HepG2 (cell line): ENCODE results near the gene MTF1. TPM values are rescaled to one million over a fixed set of nuclear protein-coding genes. Genes with fewer than 3 reads are reported as not detected.

Experiments
- AKNA ChIP-seq: sonication (generic); formaldehyde crosslinking; IDR thresholded peaks from 2 replicates; pipeline ENCODE4 v1.4.0; 2020; ENCODE audit warnings: missing genetic modification reagents, borderline replicate concordance
- ATAD3A ChIP-seq: sonication (generic); formaldehyde crosslinking; IDR thresholded peaks from 2 replicates; pipeline ENCODE4 v1.4.0; 2020; ENCODE audit warnings: missing genetic modification reagents
- FUBP1 ChIP-seq: sonication (generic); formaldehyde crosslinking; IDR thresholded peaks from 2 replicates; pipeline ENCODE4 v1.5.1; 2020; ENCODE audit warnings: missing genetic modification reagents, mild to moderate bottlenecking, borderline replicate concordance
- HCFC1 ChIP-seq: fragments of 150-350 bp; IDR thresholded peaks from 2 replicates; pipeline ENCODE4 v1.6.1; 2014; ENCODE audit warnings: low read depth, low read length
- IRF1 ChIP-seq: sonication (generic); formaldehyde crosslinking; IDR thresholded peaks from 2 replicates; pipeline ENCODE4 v1.4.0; 2020; ENCODE audit warnings: low read depth, mild to moderate bottlenecking, missing genetic modification reagents
- KDM2A ChIP-seq: sonication (generic); formaldehyde crosslinking; IDR thresholded peaks from 2 replicates; pipeline ENCODE4 v1.4.0; 2020; ENCODE audit warnings: low read depth, missing genetic modification reagents, borderline replicate concordance
- MAFK ChIP-seq, 2 experiments: IDR thresholded peaks in 1 of 2; conservative IDR thresholded peaks in 1 of 2; 2 replicates each; pipeline ENCODE4 v1.6.1; 2011; ENCODE audit warnings: improper control_type of control experiment in 2 of 2, low read length in 2 of 2
- PHF21A ChIP-seq: sonication (generic); formaldehyde crosslinking; IDR thresholded peaks from 2 replicates; pipeline ENCODE4 v1.5.0; 2020; ENCODE audit warnings: mild to moderate bottlenecking, missing genetic modification reagents
- SMARCE1 ChIP-seq: fragments of 450-650 bp; IDR thresholded peaks from 2 replicates; pipeline ENCODE4 v1.6.1; 2017; ENCODE audit warnings: borderline replicate concordance
- TARDBP ChIP-seq: sonication (generic); formaldehyde crosslinking; IDR thresholded peaks from 2 replicates; pipeline ENCODE4 v1.8.0; 2022; ENCODE audit warnings: mild to moderate bottlenecking, missing genetic modification reagents
- TFE3 ChIP-seq: IDR thresholded peaks from 2 replicates; pipeline ENCODE4 v1.6.1; 2016
- ZFYVE20 ChIP-seq: sonication (generic); formaldehyde crosslinking; IDR thresholded peaks from 2 replicates; pipeline ENCODE4 v1.8.0; 2023; ENCODE audit warnings: low read depth, mild to moderate bottlenecking, moderate library complexity, missing genetic modification reagents, borderline replicate concordance
- ZNF432 ChIP-seq: sonication (generic); formaldehyde crosslinking; IDR thresholded peaks from 2 replicates; pipeline ENCODE4 v1.5.0; 2020; ENCODE audit warnings: missing genetic modification reagents, mild to moderate bottlenecking, borderline replicate concordance
- ZNF567 ChIP-seq: sonication (generic); formaldehyde crosslinking; IDR thresholded peaks from 2 replicates; pipeline ENCODE4 v1.8.1; 2023; ENCODE audit warnings: mild to moderate bottlenecking, missing genetic modification reagents, borderline replicate concordance
- ZNF772 ChIP-seq: sonication (generic); formaldehyde crosslinking; IDR thresholded peaks from 2 replicates; pipeline ENCODE4 v1.5.0; 2020; ENCODE audit warnings: mild to moderate bottlenecking, missing genetic modification reagents
- ZNF83 ChIP-seq: sonication (generic); formaldehyde crosslinking; IDR thresholded peaks from 2 replicates; pipeline ENCODE4 v1.4.0; 2020; ENCODE audit warnings: missing genetic modification reagents, mild to moderate bottlenecking, borderline replicate concordance
- polyA plus RNA-seq, 8 experiments: library from polyadenylated mRNA; depleted of rRNA in 3 of 8; stranded (reverse) in 7 of 8; unstranded in 1 of 8; fragments of >200 nt; fragmentation: Illumina TruSeq in 4 of 8; extraction: Trizol in 4 of 8; gene quantifications; 2 replicates each; pipeline versions ENCODE4 v1.2.1 to v1.2.3, GENCODE V29; 2011 to 2016; ENCODE audit warnings: low read depth in 4 of 8, missing spikeins in 1 of 8, mixed read lengths in 1 of 8; ENCODE audit not compliant: insufficient read depth in 1 of 8
- total RNA-seq, 5 experiments: library from RNA; depleted of rRNA; stranded (reverse); fragments of >200 nt; fragmentation: Illumina TruSeq; extraction: Trizol; gene quantifications; 2 replicates each; pipeline ENCODE4 v1.2.3, GENCODE V29; 2016; ENCODE audit warnings: low read depth in 1 of 5

Gene MTF1
- total and polyA plus RNA-seq, 2 of the 13 experiments (the other 11 are each of a cell fraction or from before 2014, with no cell fraction given): 2.4 to 3.3 TPM

- TF ChIP-seq KDM2A (peak; percentile 82; the same call in 1 of the 2 replicates), MAFK (conservative IDR thresholded peaks at IDR 0.05 in 1 of 2, IDR thresholded peaks at IDR 0.05 in 1 of 2; ENCODE audit: low read length in 2 of 2) (no peak), PHF21A (CRISPR knock-in tag) (peak; percentile 65; the same call in 1 of the 2 replicates), AKNA (CRISPR knock-in tag) (no peak), ATAD3A (CRISPR knock-in tag) (no peak), TARDBP (CRISPR knock-in tag) (peak; percentile 71; the same call in 1 of the 2 replicates), ZNF83 (CRISPR knock-in tag) (no peak), ZFYVE20 (CRISPR knock-in tag) (no peak), ZNF432 (CRISPR knock-in tag) (no peak), ZNF772 (CRISPR knock-in tag) (no peak; the same call in 1 of the 2 replicates), SMARCE1 (no peak), ZNF567 (CRISPR knock-in tag) (peak; percentile 61), HCFC1 (peak; percentile 57; the same call in 1 of the 2 replicates), TFE3 (CRISPR knock-in tag) (no peak), FUBP1 (no peak), IRF1 (CRISPR knock-in tag) (no peak)
These were observed at the start of gene MTF1 (continued) for GRCh38 chr1:37859507-37860345.
